Erythroblast (primary cell): ENCODE results near the gene PKD1L1.

Experiments
- GATA1 ChIP-seq: IDR thresholded peaks from 2 replicates; pipeline ENCODE4 v1.6.1; 2011; ENCODE audit warnings: low read depth, mild to moderate bottlenecking, control low read depth, low read length, moderate library complexity
- POLR2A ChIP-seq: IDR thresholded peaks from 2 replicates; pipeline ENCODE4 v1.6.1; 2011; ENCODE audit warnings: mild to moderate bottlenecking, low read length

- TF ChIP-seq POLR2A = no peak
- no peak for TF ChIP-seq GATA1
Measured at GRCh38 chr7:47827351-47827756, 120.9 kb downstream of the PKD1L1 start.
